GM18507 (cell line): Measurements from ENCODE around the gene ATP2B3.

Experiments used
- DNase-seq: peaks from one replicate; pipeline ENCODE4 v3.0.0; 2011; ENCODE audit warnings: low read depth; ENCODE audit not compliant: insufficient read length; ENCODE audit errors: extremely low spot score
- FAIRE-seq: peaks from 2 replicates; lab custom pipeline; 2011; peaks lifted over from hg19 to GRCh38; lab: Jason Lieb, UNC

ATP2B3 gene

GRCh38 chrX:153588021-153588781 is 70.8 kb downstream of the ATP2B3 start:
- DNase-seq (no peak), FAIRE-seq (no peak)

GRCh38 chrX:153588782-153589446 is 71.5 kb downstream of the ATP2B3 start:
- FAIRE-seq: no peak
- no peak for DNase-seq

- FAIRE-seq: no peak
- DNase-seq: no peak
These were observed 73.8 kb downstream of the ATP2B3 start for GRCh38 chrX:153590961-153591956.

GRCh38 chrX:153592091-153592833 is 74.8 kb downstream of the ATP2B3 start:
- DNase-seq (no peak), FAIRE-seq (no peak)

GRCh38 chrX:153592966-153593688 is 75.7 kb downstream of the ATP2B3 start:
- DNase-seq: no peak
- FAIRE-seq: no peak

GRCh38 chrX:153593811-153594500 is 76.5 kb downstream of the ATP2B3 start:
- DNase-seq: no peak
- no peak for FAIRE-seq

- no peak for DNase-seq
- no peak for FAIRE-seq
These were observed 77.9 kb downstream of the ATP2B3 start for GRCh38 chrX:153595387-153595786.

- no peak for DNase-seq
- FAIRE-seq: no peak
These were observed 78.7 kb downstream of the ATP2B3 start for GRCh38 chrX:153595859-153596857.

GRCh38 chrX:153596981-153597750 is 79.7 kb downstream of the ATP2B3 start:
- FAIRE-seq (peak; percentile 72), DNase-seq (no peak)

GRCh38 chrX:153598541-153599191 is 81.2 kb downstream of the ATP2B3 start, which contains the start of gene CCNQ:
Gene CCNQ (minus strand): TSS chrX:153599139. CDS start chrX:153599073, 66 bp downstream.
- FAIRE-seq (no peak), DNase-seq (no peak)

- peak; percentile 84 for FAIRE-seq
- peak; percentile 79 for DNase-seq
These were observed 82.0 kb downstream of the ATP2B3 start for GRCh38 chrX:153599192-153600031.

- FAIRE-seq (peak; percentile 26), DNase-seq (no peak)
These were observed 82.6 kb downstream of the ATP2B3 start for GRCh38 chrX:153600032-153600373.

- no peak for DNase-seq
- no peak for FAIRE-seq
These were observed 83.5 kb downstream of the ATP2B3 start for GRCh38 chrX:153600921-153601320.

GRCh38 chrX:153601511-153602110 is 84.2 kb downstream of the ATP2B3 start:
- DNase-seq: no peak
- FAIRE-seq: no peak

GRCh38 chrX:153602601-153603000 is 85.2 kb downstream of the ATP2B3 start:
- FAIRE-seq (no peak), DNase-seq (no peak)
